ENCODE results near the gene ODF2.
"Not testable (repeated sequence)": the region's sequence is repeated elsewhere in the genome, so short reads cannot be mapped to it uniquely, and the experiment has no call there.

- TF ChIP-seq CTCF (IDR thresholded peaks at IDR 0.05; ENCODE audit: control extremely low read depth in 1 of 3, insufficient read depth in 1 of 3, low read depth in 1 of 3, low read length in 3 of 3); YY1 (IDR thresholded peaks at IDR 0.05; ENCODE audit: low read depth, low read length); EZH2 (IDR thresholded peaks at IDR 0.05; ENCODE audit: low read depth, low read length, severe bottlenecking); MAX (IDR thresholded peaks at IDR 0.05); TAF1 (IDR thresholded peaks at IDR 0.05; ENCODE audit: low read depth, low read length); EGR1 (IDR thresholded peaks at IDR 0.05; ENCODE audit: borderline replicate concordance, low read depth, low read length); CBX8 (IDR thresholded peaks at IDR 0.05; ENCODE audit: borderline replicate concordance, low read depth, low read length); ATF2 (IDR thresholded peaks at IDR 0.05; ENCODE audit: low read length); CBX5 (IDR thresholded peaks at IDR 0.05; ENCODE audit: low read depth, low read length); ATF3 (IDR thresholded peaks at IDR 0.05; ENCODE audit: insufficient read depth, low read depth, low read length); HDAC6 (IDR thresholded peaks at IDR 0.05; ENCODE audit: low read depth, low read length); USF2 (IDR thresholded peaks at IDR 0.05; ENCODE audit: low read length); PHF8 (conservative IDR thresholded peaks at IDR 0.05; ENCODE audit: low read depth, low read length); POLR2A (IDR thresholded peaks at IDR 0.05; ENCODE audit: control extremely low read depth in 1 of 2, low read depth in 2 of 2, low read length in 2 of 2): not testable (repeated sequence)
Observed at GRCh38 chr9:128505906-128506305, 50.1 kb downstream of the ODF2 start.

Data from H1 (cell line).